Measurements from ENCODE around the gene KCNT2.

- TF ChIP-seq CTCF (IDR thresholded peaks at IDR 0.05) (no peak), POLR2A (IDR thresholded peaks at IDR 0.05) (no peak)
Measured at GRCh38 chr1:196278816-196279215, 329.4 kb downstream of the KCNT2 start.

Measured in Peyer's patch (tissue), 4 donors.